ENCODE measurements around the gene TMEM106A. TPM values are rescaled to one million over a fixed set of nuclear protein-coding genes. Genes with fewer than 3 reads are reported as not detected.

TMEM106A gene
- total and polyA plus RNA-seq, 2 of the 13 experiments (the other 11 are each of a cell fraction or from before 2014, with no cell fraction given) = 16.9 to 35.9 TPM

DNA sequence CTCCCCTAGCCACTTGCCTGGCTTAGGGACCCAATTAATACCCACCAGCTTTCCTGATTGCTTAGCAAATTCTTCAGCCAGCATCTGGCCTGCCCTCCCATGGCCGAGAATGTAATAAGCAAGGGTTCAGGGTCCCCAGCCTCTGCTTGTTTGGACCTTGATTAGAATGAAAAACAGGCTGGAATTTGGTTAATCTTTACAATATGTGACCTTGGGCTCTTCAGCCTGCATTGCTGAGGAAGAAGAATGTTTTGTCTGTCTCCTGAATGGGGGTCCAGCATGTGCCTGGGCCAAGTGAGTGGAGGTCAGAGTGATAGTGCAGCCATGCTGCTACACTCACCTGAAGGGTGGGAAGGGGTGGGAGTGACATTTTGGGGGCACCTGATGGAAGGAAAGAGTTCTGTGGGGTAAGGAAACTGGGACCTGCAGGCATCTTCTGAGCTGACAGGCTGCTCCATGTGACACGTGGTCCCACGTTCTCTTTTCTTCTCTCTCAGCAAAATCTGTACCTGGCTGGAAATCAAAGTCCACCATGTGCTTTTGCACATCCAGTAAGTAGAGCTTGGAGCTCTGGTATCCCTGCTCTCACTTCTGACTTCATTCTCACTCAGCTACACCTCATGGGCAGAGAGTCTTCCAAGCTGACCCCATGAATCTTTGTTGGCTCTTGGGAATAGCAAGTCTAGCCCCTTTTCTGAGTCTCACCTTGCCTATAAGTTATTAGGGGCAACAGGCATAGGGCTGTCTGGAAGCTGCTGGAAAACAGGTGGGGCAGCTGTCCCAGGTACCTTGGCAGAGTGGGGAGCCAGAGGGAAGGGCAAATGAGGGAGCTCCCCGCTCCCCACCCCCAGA, 5.3 kb downstream of the TMEM106A start (continued):
- TF ChIP-seq, protein P1, sequence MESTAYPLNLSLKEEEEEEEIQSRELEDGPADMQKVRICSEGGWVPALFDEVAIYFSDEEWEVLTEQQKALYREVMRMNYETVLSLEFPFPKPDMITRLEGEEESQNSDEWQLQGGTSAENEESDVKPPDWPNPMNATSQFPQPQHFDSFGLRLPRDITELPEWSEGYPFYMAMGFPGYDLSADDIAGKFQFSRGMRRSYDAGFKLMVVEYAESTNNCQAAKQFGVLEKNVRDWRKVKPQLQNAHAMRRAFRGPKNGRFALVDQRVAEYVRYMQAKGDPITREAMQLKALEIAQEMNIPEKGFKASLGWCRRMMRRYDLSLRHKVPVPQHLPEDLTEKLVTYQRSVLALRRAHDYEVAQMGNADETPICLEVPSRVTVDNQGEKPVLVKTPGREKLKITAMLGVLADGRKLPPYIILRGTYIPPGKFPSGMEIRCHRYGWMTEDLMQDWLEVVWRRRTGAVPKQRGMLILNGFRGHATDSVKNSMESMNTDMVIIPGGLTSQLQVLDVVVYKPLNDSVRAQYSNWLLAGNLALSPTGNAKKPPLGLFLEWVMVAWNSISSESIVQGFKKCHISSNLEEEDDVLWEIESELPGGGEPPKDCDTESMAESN (CRISPR knock-in tag; conservative IDR thresholded peaks at IDR 0.05) = no peak; the same call in 1 of the 2 replicates
- TF ChIP-seq NR1H2 (CRISPR knock-in tag; IDR thresholded peaks at IDR 0.05; ENCODE audit: borderline replicate concordance, low read depth) (no peak), KLF9 (CRISPR knock-in tag; IDR thresholded peaks at IDR 0.05; ENCODE audit: low read depth) (peak; percentile 53; the same call in 1 of the 2 replicates), MYC (CRISPR knock-in tag; IDR thresholded peaks at IDR 0.05; ENCODE audit: borderline replicate concordance) (peak; percentile 100), GZF1 (CRISPR knock-in tag; IDR thresholded peaks at IDR 0.05) (peak; percentile 89; the same call in 1 of the 2 replicates), ATF7 (IDR thresholded peaks at IDR 0.05) (no peak), ATF7 (CRISPR knock-in tag; IDR thresholded peaks at IDR 0.05) (peak; percentile 21; the same call in 1 of the 2 replicates), ZNF549 (CRISPR knock-in tag; IDR thresholded peaks at IDR 0.05) (0 out of 2 replicates have a peak, but pooled peaks have one; percentile 73), TRAFD1 (CRISPR knock-in tag; IDR thresholded peaks at IDR 0.05; ENCODE audit: borderline replicate concordance) (no peak), PCBP1 (IDR thresholded peaks at IDR 0.05; ENCODE audit: borderline replicate concordance, low read depth, low read length) (no peak), SOX6 (IDR thresholded peaks at IDR 0.05) (no peak), SOX6 (CRISPR knock-in tag; IDR thresholded peaks at IDR 0.05) (peak; percentile 92), SRSF9 (IDR thresholded peaks at IDR 0.05; ENCODE audit: borderline replicate concordance, insufficient read depth, low read depth, low read length, poor library complexity, severe bottlenecking) (no peak), MATR3 (CRISPR knock-in tag; IDR thresholded peaks at IDR 0.05) (no peak), BRD4 (CRISPR knock-in tag; IDR thresholded peaks at IDR 0.05) (peak; percentile 86), DPF2 (CRISPR knock-in tag; IDR thresholded peaks at IDR 0.05; ENCODE audit: borderline replicate concordance, low read depth) (peak; percentile 77; the same call in 1 of the 2 replicates), XBP1 (CRISPR knock-in tag; IDR thresholded peaks at IDR 0.05) (peak; percentile 26; the same call in 1 of the 2 replicates), AKAP8 (CRISPR knock-in tag; IDR thresholded peaks at IDR 0.05) (peak; percentile 66; the same call in 1 of the 2 replicates)
- TF ChIP-seq, protein P2, sequence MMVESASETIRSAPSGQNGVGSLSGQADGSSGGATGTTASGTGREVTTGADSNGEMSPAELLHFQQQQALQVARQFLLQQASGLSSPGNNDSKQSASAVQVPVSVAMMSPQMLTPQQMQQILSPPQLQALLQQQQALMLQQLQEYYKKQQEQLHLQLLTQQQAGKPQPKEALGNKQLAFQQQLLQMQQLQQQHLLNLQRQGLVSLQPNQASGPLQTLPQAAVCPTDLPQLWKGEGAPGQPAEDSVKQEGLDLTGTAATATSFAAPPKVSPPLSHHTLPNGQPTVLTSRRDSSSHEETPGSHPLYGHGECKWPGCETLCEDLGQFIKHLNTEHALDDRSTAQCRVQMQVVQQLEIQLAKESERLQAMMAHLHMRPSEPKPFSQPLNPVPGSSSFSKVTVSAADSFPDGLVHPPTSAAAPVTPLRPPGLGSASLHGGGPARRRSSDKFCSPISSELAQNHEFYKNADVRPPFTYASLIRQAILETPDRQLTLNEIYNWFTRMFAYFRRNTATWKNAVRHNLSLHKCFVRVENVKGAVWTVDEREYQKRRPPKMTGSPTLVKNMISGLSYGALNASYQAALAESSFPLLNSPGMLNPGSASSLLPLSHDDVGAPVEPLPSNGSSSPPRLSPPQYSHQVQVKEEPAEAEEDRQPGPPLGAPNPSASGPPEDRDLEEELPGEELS (CRISPR knock-in tag; IDR thresholded peaks at IDR 0.05) = peak; percentile 88
- TF ChIP-seq, protein P3, sequence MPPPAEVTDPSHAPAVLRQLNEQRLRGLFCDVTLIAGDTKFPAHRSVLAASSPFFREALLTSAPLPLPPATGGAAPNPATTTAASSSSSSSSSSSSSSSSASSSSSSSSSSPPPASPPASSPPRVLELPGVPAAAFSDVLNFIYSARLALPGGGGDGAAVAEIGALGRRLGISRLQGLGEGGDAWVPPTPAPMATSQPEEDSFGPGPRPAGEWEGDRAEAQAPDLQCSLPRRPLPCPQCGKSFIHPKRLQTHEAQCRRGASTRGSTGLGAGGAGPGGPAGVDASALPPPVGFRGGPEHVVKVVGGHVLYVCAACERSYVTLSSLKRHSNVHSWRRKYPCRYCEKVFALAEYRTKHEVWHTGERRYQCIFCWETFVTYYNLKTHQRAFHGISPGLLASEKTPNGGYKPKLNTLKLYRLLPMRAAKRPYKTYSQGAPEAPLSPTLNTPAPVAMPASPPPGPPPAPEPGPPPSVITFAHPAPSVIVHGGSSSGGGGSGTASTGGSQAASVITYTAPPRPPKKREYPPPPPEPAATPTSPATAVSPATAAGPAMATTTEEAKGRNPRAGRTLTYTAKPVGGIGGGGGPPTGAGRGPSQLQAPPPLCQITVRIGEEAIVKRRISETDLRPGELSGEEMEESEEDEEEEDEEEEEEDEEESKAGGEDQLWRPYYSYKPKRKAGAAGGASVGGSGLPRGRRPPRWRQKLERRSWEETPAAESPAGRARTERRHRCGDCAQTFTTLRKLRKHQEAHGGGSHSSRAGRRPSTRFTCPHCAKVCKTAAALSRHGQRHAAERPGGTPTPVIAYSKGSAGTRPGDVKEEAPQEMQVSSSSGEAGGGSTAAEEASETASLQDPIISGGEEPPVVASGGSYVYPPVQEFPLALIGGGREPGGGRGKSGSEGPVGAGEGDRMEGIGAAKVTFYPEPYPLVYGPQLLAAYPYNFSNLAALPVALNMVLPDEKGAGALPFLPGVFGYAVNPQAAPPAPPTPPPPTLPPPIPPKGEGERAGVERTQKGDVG (CRISPR knock-in tag; IDR thresholded peaks at IDR 0.05; ENCODE audit: borderline replicate concordance) = peak; percentile 15; the same call in 1 of the 2 replicates

All from HepG2 (cell line).